PC-9 (cell line): Measurements from ENCODE around the gene C1orf21.

ENCODE experiments used
- CTCF ChIP-seq: fragments of 200-600 bp; sonication (generic); conservative IDR thresholded peaks from 2 replicates; pipeline ENCODE4 v1.6.1; 2017; ENCODE audit warnings: mixed run types, antibody characterized with exemption, mild to moderate bottlenecking, moderate library complexity
- EZH2 ChIP-seq: fragments of 200-600 bp; sonication (generic); IDR thresholded peaks from 2 replicates; pipeline ENCODE4 v1.8.0; 2017; ENCODE audit warnings: antibody characterized with exemption, low read depth

GRCh38 chr1:184630679-184631060 is 243.8 kb downstream of the C1orf21 start:
- TF ChIP-seq CTCF (no peak), EZH2 (no peak)
